ENCODE data around the gene CYBB.
"Not testable (repeated sequence)": the region's sequence is repeated elsewhere in the genome, so short reads cannot be mapped to it uniquely, and the experiment has no call there.

CYBB gene

GRCh38 chrX:37779857-37780256 lies at the start of gene CYBB:
Gene CYBB (plus strand): TSS chrX:37780059. CDS start chrX:37780078, 19 bp downstream.
- DNase-seq (ENCODE audit: low read depth, low spot score) = no peak

- peak; percentile 58 for DNase-seq (ENCODE audit: low read depth, low spot score)
Measured at GRCh38 chrX:37745354-37745753, 34.5 kb upstream of the CYBB start.

- DNase-seq (ENCODE audit: low read depth, low spot score) = no peak
Measured at GRCh38 chrX:37745835-37746217, 34.0 kb upstream of the CYBB start.

- no peak for DNase-seq (ENCODE audit: low read depth, low spot score)
Measured at GRCh38 chrX:37746218-37746941, 33.5 kb upstream of the CYBB start.

- no peak for DNase-seq (ENCODE audit: low read depth, low spot score)
Measured at GRCh38 chrX:37746951-37747350, 32.9 kb upstream of the CYBB start.

DNA sequence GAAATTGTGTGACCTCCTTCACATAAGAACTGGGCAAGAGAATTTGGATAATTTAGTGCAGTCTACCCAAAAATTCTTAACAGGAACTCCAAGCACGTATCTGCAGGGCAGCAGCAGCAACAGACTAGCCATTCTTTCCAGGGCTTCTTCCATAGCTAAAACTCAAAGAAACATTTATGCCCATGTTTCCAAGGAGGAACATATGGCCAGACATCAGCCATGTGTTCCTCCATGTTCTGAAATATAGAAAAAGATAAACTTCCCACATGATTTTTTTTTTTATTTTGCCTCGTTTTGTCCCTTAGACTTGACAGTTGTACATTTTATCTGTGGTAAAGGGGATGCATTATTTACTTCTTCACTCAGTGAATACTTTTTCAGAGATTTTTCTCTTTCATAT lies 27.6 kb upstream of the CYBB start:
- DNase-seq (ENCODE audit: low read depth, low spot score) = no peak

DNA sequence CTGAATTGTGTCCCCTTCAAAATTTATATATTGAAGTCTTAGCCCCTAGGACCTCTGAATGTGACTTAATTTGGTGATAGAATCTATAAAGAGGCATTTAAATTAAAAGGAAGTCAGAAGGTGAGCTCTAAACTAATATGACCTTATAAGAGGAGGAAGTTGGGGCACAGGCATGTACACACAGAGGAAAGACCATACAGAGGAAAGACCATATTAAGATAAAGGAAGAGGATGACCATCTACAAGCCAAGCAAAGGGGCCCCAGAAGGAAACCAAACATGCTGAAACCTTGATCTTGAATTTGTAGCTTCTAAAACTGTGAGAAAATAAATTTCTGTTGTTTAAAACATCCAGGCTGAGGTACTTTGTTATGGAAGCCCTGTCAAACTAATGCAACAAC lies 26.9 kb upstream of the CYBB start:
- DNase-seq (ENCODE audit: low read depth, low spot score) = no peak

DNA sequence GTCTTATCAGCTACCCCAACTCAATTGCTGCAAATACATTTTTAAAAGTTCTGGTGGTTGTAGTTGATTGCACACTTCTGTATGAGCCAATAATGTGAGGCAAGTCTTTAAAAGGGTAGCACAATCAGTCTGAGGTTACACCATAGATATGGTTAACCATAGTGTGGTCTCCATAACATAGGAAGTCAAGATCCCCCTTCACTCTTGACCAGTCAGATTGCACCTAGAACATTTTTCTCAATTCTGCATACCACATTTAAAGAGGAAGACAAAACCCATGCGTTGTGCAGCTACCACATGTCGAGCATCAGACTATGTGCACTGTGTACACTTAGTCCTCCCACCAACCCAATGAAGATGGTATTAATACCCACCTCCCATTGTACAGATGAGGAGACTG lies 26.5 kb upstream of the CYBB start:
- no peak for DNase-seq (ENCODE audit: low read depth, low spot score)

DNA sequence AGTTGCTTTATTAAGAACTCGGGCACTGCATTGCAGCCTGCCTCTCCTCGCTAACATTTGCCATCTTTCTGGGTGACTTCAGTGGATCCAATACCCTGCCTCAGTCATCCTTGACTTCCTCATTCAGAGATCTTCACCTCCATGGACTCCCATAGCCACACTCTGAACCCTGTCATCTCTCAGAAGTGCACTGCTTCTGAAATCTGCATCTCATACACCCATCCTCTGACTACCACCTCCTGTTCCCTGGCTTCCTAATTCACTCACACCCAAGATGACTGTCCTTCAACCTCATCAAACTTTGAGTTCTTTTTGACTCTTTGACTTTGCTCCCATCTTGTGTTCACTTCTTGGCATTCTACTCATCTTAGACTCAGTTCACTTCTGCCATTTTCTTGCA lies 25.3 kb upstream of the CYBB start:
- DNase-seq (ENCODE audit: low read depth, low spot score) = no peak

DNA sequence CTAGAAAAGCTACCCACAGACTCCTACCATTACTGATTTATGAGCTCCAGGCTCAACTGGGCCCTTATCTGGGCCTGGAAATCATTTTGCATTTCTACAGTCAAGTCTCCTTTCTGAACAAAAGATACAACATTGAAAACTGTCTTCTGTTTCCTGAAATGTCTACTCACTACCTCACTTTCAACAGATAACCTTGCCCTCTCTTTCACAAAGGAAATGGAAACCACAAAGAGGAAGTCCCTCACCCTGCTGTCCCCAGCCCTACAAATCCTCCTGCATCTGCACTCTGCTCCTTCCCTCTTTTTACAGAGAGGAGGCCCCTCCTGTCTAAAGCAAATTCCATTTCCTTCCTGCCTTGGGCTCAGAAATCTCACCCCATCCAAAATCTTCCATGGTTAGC lies 24.8 kb upstream of the CYBB start:
- no peak for DNase-seq (ENCODE audit: low read depth, low spot score)

DNA sequence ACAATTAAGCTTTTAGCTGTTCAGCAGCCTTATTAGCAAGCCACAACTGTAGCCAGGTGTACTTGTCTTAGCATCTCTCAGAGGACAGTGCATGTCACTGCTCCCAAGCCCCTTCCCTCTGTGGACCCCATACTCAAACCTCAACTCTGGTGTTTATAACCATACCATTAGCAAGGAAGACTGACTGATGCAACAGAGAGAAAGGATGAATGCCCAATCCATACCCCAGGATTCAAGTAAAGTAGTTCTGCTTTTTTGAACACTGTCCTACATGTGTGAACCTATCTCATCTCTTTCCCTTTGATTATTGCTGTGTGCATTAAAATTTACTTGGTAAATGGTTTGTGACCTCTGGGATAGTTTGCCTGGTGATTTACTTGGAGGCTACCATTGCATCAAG lies 22.8 kb upstream of the CYBB start:
- no peak for DNase-seq (ENCODE audit: low read depth, low spot score)

DNA sequence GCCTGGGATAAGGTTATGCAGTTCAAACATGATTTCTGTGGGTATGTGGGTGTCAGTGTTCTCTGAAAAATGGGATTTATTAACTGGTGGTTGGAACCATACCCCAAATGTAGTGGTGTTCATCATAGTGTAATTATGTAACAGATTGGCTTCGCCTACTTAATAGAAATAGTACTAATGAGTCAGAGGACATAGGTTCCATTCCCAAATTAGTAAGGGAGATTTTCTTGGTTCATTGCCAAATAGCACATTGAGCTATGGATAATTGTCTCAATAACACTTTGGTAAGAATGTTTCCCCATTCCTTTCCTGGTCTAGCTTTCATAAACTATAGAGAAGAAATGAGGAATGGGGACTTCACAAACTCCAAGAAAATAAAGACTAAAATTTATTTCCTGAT lies 20.5 kb upstream of the CYBB start:
- DNase-seq (ENCODE audit: low read depth, low spot score) = no peak

DNA sequence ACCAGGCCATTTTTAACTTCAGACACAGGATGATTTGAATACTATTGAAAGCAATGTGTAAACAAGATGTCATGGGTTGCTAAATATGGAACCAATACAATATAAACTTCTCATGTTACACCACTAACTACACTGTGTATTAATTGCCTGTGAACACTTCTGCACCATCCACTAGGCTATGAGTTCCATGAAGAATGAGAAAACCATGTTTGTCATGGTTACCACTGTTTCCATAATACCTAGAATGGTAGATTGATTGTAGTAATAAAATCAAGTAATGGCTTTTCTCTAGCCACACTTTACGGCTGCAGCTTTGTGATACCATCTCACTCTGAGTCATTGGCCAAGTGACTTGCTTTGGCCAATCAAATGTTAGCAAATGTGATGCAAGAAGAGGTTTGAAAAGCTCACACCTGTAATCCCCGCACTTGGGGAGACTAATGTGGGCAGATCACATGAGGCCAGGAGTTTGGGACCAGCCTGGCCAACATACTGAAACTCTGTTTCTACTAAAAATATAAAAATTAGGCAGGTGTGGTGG lies 19.9 kb upstream of the CYBB start:
- no peak for DNase-seq (ENCODE audit: low read depth, low spot score)

GRCh38 chrX:37763400-37763799 lies 16.5 kb upstream of the CYBB start:
- no peak for DNase-seq (ENCODE audit: low read depth, low spot score)

GRCh38 chrX:37765507-37765906 lies 14.4 kb upstream of the CYBB start:
- DNase-seq (ENCODE audit: low read depth, low spot score) = no peak

GRCh38 chrX:37767430-37767829 lies 12.4 kb upstream of the CYBB start:
- no peak for DNase-seq (ENCODE audit: low read depth, low spot score)

DNA sequence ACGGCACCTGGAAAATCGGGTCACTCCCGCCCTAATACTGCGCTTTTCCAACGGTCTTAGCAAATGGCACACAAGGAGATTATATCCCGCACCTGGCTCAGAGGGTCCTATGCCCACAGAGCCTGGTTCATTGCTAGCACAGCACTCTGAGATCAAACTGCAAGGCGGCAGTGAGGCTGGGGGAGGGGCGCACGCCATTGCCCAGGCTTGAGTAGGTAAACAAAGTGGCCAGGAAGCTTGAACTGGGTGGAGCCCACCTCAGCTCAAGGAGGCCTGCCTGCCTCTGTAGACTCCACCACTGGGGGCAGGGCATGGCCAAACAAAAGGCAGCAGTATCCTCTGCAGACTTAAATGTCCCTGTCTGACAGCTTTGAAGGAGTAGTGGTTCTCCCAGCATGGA lies 11.0 kb upstream of the CYBB start:
- DNase-seq (ENCODE audit: low read depth, low spot score) = not testable (repeated sequence)

DNA sequence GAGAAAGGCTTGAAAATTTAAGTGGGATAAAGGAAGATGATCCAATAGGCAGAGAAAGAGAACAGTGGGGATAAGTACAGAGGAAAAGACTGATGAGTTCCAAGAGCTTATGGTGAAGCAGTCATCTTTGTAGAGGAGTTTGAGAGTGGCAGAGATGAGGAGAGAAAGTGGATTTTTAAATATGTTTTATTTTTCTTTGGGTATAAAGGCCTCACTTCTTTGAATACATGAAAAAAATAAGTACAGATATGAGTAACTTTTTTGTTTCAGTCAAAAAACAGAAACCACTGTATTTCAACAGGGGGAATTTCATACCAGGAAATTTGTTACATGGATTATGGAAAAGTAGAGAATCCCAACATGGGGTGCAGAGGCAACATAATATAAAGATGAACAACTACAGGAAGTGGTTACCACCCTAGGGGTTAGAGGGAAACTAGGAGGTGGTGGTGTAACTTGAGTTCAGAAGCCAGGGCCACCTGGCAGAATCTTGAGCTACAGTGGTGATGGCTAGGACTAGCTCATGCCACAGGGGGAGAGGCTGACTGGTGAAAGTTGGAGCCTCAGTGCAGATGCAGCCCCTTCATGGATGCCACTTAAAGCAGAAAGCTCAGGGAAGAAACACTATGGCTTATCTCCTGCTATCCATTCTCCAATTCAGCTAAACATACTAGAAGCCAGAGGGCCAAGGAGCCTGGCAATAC lies 3.4 kb upstream of the CYBB start:
- DNase-seq (ENCODE audit: low read depth, low spot score) = no peak

- DNase-seq (ENCODE audit: low read depth, low spot score) = no peak
Measured at GRCh38 chrX:37776987-37777325, 2.9 kb upstream of the CYBB start.

GRCh38 chrX:37781081-37781480 lies 1.2 kb downstream of the CYBB start:
- DNase-seq (ENCODE audit: low read depth, low spot score) = no peak

GRCh38 chrX:37781814-37782213 lies 2.0 kb downstream of the CYBB start:
- no peak for DNase-seq (ENCODE audit: low read depth, low spot score)

GRCh38 chrX:37782359-37782758 lies 2.5 kb downstream of the CYBB start:
- no peak for DNase-seq (ENCODE audit: low read depth, low spot score)

- DNase-seq (ENCODE audit: low read depth, low spot score) = no peak
Measured at GRCh38 chrX:37783305-37783704, 3.4 kb downstream of the CYBB start.

Data from activated CD4-positive, CD25-positive, alpha-beta regulatory T cell treated with anti-CD3 and anti-CD28 coated beads, Interleukin-2, amount 50 U/mL, for 16 hours (primary cell).